ENCODE measurements around the gene PTPRE.

DNA sequence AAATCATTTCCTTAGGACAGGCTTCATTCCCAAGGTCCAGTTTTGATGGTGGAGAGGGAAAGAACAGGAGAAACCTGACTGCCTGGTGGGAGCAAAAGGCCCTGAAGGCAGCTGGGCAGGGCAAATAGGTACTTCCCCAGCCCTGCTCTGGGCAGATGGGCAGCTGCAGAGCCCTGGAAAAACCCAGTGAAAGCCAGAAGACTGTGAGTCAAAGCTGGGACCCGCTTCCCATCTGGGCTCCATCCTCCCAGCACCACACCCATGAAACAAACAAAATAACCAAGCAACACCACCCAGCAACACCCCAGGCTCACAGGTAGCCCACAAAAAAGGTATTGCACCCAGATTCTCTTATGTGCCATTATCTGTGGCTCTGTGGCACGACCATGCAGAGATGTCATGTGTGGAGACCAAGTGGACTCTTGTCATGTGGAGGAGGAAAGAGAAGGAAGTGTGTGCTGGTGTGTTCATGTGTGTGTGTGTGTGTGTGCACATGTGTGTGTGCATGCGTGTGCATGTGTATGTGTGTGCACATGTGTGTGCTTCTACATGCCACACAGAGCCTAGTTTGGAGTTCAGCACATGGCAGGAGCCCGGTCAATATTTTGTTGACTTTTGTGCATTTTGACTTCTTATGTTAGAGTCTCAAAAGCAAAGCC lies 24.0 kb upstream of the PTPRE start:
- no peak for TF ChIP-seq POLR2A (IDR thresholded peaks at IDR 0.05)
- TF ChIP-seq, protein P1, sequence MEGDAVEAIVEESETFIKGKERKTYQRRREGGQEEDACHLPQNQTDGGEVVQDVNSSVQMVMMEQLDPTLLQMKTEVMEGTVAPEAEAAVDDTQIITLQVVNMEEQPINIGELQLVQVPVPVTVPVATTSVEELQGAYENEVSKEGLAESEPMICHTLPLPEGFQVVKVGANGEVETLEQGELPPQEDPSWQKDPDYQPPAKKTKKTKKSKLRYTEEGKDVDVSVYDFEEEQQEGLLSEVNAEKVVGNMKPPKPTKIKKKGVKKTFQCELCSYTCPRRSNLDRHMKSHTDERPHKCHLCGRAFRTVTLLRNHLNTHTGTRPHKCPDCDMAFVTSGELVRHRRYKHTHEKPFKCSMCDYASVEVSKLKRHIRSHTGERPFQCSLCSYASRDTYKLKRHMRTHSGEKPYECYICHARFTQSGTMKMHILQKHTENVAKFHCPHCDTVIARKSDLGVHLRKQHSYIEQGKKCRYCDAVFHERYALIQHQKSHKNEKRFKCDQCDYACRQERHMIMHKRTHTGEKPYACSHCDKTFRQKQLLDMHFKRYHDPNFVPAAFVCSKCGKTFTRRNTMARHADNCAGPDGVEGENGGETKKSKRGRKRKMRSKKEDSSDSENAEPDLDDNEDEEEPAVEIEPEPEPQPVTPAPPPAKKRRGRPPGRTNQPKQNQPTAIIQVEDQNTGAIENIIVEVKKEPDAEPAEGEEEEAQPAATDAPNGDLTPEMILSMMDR (IDR thresholded peaks at IDR 0.05) = no peak

Measured in body of pancreas (tissue), 4 donors.